Measurements from ENCODE around the gene AGMO. TPM values are rescaled to one million over a fixed set of nuclear protein-coding genes. Genes with fewer than 3 reads are reported as not detected.

The AGMO gene
- total RNA-seq, 1 experiment from 2014 or later: not detected

DNA sequence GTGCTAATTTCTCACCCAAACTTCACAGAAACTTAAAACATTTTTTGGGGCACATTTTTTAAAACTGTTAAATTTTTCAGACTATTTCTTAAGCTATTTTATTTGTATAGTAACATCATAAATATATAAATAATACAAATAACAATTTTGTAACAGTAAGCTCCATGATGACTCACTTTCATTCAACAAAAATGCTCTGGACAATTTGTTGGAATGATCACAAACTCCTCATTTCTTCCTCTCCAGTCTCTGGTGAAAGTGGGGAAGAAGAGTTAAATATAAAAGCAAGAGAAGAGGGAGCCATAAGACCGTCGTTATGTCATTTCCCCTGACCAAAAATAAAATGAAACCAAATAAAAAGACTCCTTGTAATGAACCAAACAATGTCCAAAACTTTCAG is 162.4 kb downstream of the AGMO start:
- Histone ChIP-seq H3K9me3 (ENCODE audit: control insufficient read depth, insufficient read depth, low read depth, low read length) (no peaks in the 10 kb centered on the region), H3K27ac (ENCODE audit: low read length) (no peak overlapping the region), H3K36me3 (ENCODE audit: control insufficient read depth, insufficient read depth, low read length) (no peaks in the 10 kb centered on the region), H3K4me1 (ENCODE audit: control insufficient read depth, insufficient read depth, low read length) (no peaks in the 10 kb centered on the region), H3K27me3 (ENCODE audit: control insufficient read depth, insufficient read depth, low read length) (no peaks in the 10 kb centered on the region), H3K4me3 (ENCODE audit: low read depth in 2 of 2, low read length in 2 of 2) (no peak overlapping the region)
- intact Hi-C loops (cut with micrococcal nuclease; ENCODE audit: unreplicated experiment) (no loop called here), in situ Hi-C loops (cut with HindIII; ENCODE audit: low pct_unique_long_range_greater_than_20kb, low sequenced_read_pairs) (no loop called here)
- ChIA-PET POLR2A (no interaction called here), CTCF (interaction anchor here (0.5 kb wide), 1 partner anchor 756 kb away, joined by 5 read pairs; no protein-coding TSS in a partner anchor)
- TF ChIP-seq POLR2AphosphoS5 (IDR thresholded peaks at IDR 0.05; ENCODE audit: low read depth, low read length): no peak
- TF ChIP-seq, protein P1, sequence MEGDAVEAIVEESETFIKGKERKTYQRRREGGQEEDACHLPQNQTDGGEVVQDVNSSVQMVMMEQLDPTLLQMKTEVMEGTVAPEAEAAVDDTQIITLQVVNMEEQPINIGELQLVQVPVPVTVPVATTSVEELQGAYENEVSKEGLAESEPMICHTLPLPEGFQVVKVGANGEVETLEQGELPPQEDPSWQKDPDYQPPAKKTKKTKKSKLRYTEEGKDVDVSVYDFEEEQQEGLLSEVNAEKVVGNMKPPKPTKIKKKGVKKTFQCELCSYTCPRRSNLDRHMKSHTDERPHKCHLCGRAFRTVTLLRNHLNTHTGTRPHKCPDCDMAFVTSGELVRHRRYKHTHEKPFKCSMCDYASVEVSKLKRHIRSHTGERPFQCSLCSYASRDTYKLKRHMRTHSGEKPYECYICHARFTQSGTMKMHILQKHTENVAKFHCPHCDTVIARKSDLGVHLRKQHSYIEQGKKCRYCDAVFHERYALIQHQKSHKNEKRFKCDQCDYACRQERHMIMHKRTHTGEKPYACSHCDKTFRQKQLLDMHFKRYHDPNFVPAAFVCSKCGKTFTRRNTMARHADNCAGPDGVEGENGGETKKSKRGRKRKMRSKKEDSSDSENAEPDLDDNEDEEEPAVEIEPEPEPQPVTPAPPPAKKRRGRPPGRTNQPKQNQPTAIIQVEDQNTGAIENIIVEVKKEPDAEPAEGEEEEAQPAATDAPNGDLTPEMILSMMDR (IDR thresholded peaks at IDR 0.05): no peak
- TF ChIP-seq, protein P2, sequence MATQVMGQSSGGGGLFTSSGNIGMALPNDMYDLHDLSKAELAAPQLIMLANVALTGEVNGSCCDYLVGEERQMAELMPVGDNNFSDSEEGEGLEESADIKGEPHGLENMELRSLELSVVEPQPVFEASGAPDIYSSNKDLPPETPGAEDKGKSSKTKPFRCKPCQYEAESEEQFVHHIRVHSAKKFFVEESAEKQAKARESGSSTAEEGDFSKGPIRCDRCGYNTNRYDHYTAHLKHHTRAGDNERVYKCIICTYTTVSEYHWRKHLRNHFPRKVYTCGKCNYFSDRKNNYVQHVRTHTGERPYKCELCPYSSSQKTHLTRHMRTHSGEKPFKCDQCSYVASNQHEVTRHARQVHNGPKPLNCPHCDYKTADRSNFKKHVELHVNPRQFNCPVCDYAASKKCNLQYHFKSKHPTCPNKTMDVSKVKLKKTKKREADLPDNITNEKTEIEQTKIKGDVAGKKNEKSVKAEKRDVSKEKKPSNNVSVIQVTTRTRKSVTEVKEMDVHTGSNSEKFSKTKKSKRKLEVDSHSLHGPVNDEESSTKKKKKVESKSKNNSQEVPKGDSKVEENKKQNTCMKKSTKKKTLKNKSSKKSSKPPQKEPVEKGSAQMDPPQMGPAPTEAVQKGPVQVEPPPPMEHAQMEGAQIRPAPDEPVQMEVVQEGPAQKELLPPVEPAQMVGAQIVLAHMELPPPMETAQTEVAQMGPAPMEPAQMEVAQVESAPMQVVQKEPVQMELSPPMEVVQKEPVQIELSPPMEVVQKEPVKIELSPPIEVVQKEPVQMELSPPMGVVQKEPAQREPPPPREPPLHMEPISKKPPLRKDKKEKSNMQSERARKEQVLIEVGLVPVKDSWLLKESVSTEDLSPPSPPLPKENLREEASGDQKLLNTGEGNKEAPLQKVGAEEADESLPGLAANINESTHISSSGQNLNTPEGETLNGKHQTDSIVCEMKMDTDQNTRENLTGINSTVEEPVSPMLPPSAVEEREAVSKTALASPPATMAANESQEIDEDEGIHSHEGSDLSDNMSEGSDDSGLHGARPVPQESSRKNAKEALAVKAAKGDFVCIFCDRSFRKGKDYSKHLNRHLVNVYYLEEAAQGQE (IDR thresholded peaks at IDR 0.05; ENCODE audit: insufficient read depth in 1 of 2, low read depth in 2 of 2, low read length in 1 of 2): no peak
- TF ChIP-seq TCF7L2 (IDR thresholded peaks at IDR 0.05; ENCODE audit: low read depth, low read length): no peak
- TF ChIP-seq SIN3A (IDR thresholded peaks at IDR 0.05; ENCODE audit: borderline replicate concordance, insufficient read depth, low read depth, low read length): no peak
- no TSS peak for BruUV-seq (replicated peaks)
- DNase-seq (ENCODE audit: low read depth, low spot score) (no peak), ATAC-seq (no peak)

DNA sequence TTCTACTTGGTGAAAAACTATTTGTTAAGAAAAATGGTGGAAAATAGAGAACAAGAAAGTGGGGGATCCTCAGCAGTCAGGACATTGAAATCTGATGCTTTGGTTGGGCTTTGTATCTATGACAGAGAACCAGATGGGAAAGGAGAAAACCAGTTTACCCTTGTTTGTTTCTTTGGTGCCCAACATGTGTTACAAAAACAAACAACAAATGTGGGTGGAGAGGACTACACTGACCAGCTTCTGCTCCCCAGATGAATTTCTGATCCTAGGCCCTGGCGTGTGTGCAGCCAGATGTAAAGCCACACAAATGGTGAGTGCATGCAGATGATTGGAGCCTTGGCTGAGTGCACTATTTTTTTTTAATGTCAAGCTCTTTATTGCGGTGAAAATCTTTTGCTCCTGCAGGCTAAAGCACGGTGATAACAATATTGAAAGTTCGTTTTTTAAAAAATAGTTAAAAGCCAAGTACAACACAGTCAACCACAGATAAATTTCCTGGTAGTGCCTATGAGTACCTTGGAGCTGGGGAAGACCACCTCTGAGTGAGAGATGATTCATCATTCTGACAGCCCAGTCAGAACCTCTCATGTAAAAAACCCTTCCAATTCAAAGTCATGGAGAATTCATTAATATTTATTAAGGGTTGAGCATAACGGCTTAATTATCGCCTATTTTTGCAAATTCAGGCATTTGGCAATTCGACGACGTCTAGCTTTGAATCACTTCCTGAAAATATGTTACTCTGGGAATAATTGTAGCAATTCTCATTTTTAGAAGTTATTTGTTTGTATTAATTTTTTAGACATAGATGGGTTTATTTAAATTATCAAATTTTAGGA is 163.7 kb downstream of the AGMO start:
- in situ Hi-C loops (cut with HindIII; ENCODE audit: low pct_unique_long_range_greater_than_20kb, low sequenced_read_pairs): no loop called here
- Histone ChIP-seq H3K4me3 (ENCODE audit: low read depth in 2 of 2, low read length in 2 of 2) (no peak overlapping the region), H3K27me3 (ENCODE audit: control insufficient read depth, insufficient read depth, low read length) (no peaks in the 10 kb centered on the region), H3K4me1 (ENCODE audit: control insufficient read depth, insufficient read depth, low read length) (no peaks in the 10 kb centered on the region), H3K9me3 (ENCODE audit: control insufficient read depth, insufficient read depth, low read depth, low read length) (no peaks in the 10 kb centered on the region), H3K27ac (ENCODE audit: low read length) (no peak overlapping the region), H3K36me3 (ENCODE audit: control insufficient read depth, insufficient read depth, low read length) (no peaks in the 10 kb centered on the region)
- POLR2A ChIA-PET: no interaction called here
- CTCF ChIA-PET: interaction anchor here (0.7 kb wide), 1 partner anchor 9 kb away, joined by 3 read pairs; no protein-coding TSS in a partner anchor
- intact Hi-C loops (cut with micrococcal nuclease; ENCODE audit: unreplicated experiment): no loop called here
- ATAC-seq: no peak
- BruUV-seq (replicated peaks): no TSS peak
- TF ChIP-seq, protein P1 (IDR thresholded peaks at IDR 0.05): no peak
- TF ChIP-seq POLR2AphosphoS5 (IDR thresholded peaks at IDR 0.05; ENCODE audit: low read depth, low read length) (no peak), TCF7L2 (IDR thresholded peaks at IDR 0.05; ENCODE audit: low read depth, low read length) (no peak), SIN3A (IDR thresholded peaks at IDR 0.05; ENCODE audit: borderline replicate concordance, insufficient read depth, low read depth, low read length) (no peak)
- TF ChIP-seq, protein P2 (IDR thresholded peaks at IDR 0.05; ENCODE audit: insufficient read depth in 1 of 2, low read depth in 2 of 2, low read length in 1 of 2): no peak
- DNase-seq (ENCODE audit: low read depth, low spot score): no peak

Data from Panc1 (cell line).